BE2C (cell line): Measurements from ENCODE around the gene ARRDC2.

Experiments
- DNase-seq: peaks from one replicate; pipeline ENCODE4 v3.0.0-alpha.2; 2020
- H3K27me3 ChIP-seq: fragments of 250-450 bp; sonication (Bioruptor Pico); 2 replicates; pipeline ENCODE4 v1.5.1; 2020; ENCODE audit warnings: mild to moderate bottlenecking
- H3K36me3 ChIP-seq: fragments of 250-450 bp; sonication (Bioruptor Pico); 2 replicates; pipeline ENCODE4 v1.5.1; 2020; ENCODE audit warnings: mild to moderate bottlenecking
- H3K4me1 ChIP-seq: fragments of 250-450 bp; sonication (Bioruptor Pico); 2 replicates; pipeline ENCODE4 v1.5.1; 2020
- H3K4me3 ChIP-seq: 2 replicates; pipeline ENCODE4 v1.5.1; 2011; ENCODE audit warnings: low read depth, low read length
- H3K9me3 ChIP-seq: fragments of 250-450 bp; sonication (Bioruptor Pico); 2 replicates; pipeline ENCODE4 v1.5.1; 2020
- CTCF ChIP-seq: IDR thresholded peaks from 2 replicates; pipeline ENCODE4 v1.5.1; 2012; ENCODE audit warnings: mild to moderate bottlenecking, low read depth, low read length

Gene ARRDC2

GRCh38 chr19:17998827-17999150 is 9.2 kb upstream of the ARRDC2 start:
- DNase-seq = no peak
- no peak overlapping the region for H3K4me3 ChIP-seq
- peaks cover 7% of the 10 kb centered on the region for H3K27me3 ChIP-seq
- H3K4me1 ChIP-seq = no peaks in the 10 kb centered on the region; the same call in 1 of the 2 replicates
- TF ChIP-seq CTCF = no peak
- H3K36me3 ChIP-seq = no peaks in the 10 kb centered on the region
- H3K9me3 ChIP-seq = no peaks in the 10 kb centered on the region

- peaks cover 7% of the 10 kb centered on the region for H3K27me3 ChIP-seq
Observed at GRCh38 chr19:17999684-18000479, 8.1 kb upstream of the ARRDC2 start.

GRCh38 chr19:18000480-18000914 is 7.5 kb upstream of the ARRDC2 start:
- Histone ChIP-seq H3K4me1 (no peaks in the 10 kb centered on the region; the same call in 1 of the 2 replicates), H3K9me3 (no peaks in the 10 kb centered on the region), H3K27me3 (peaks cover 7% of the 10 kb centered on the region), H3K4me3 (peak overlapping the region; percentile 46; the same call in 1 of the 2 replicates), H3K36me3 (no peaks in the 10 kb centered on the region)
- no peak for DNase-seq
- no peak for TF ChIP-seq CTCF

More at GRCh38 chr19:17999684-18000479, 8.1 kb upstream of the ARRDC2 start:
- no peak for DNase-seq
- Histone ChIP-seq H3K9me3 (no peaks in the 10 kb centered on the region), H3K36me3 (no peaks in the 10 kb centered on the region), H3K4me1 (no peaks in the 10 kb centered on the region; the same call in 1 of the 2 replicates), H3K4me3 (no peak overlapping the region)
- TF ChIP-seq CTCF = no peak

GRCh38 chr19:18000915-18001776 is 6.8 kb upstream of the ARRDC2 start:
- H3K36me3 ChIP-seq = no peaks in the 10 kb centered on the region
- peaks cover 7% of the 10 kb centered on the region for H3K27me3 ChIP-seq
- no peak for TF ChIP-seq CTCF
- peak; percentile 68 for DNase-seq
- peak overlapping the region; percentile 52 for H3K4me3 ChIP-seq
- H3K4me1 ChIP-seq = no peaks in the 10 kb centered on the region; the same call in 1 of the 2 replicates
- no peaks in the 10 kb centered on the region for H3K9me3 ChIP-seq

- Histone ChIP-seq H3K36me3 (no peaks in the 10 kb centered on the region), H3K4me3 (peak overlapping the region; percentile 52), H3K4me1 (no peaks in the 10 kb centered on the region; the same call in 1 of the 2 replicates), H3K9me3 (no peaks in the 10 kb centered on the region), H3K27me3 (peaks cover 7% of the 10 kb centered on the region)
- no peak for DNase-seq
- TF ChIP-seq CTCF = no peak
Observed at GRCh38 chr19:18001777-18002345, 6.1 kb upstream of the ARRDC2 start.
